Neural progenitor cell (in vitro differentiated cells): ENCODE data around the gene GSDME. TPM values are rescaled to one million over a fixed set of nuclear protein-coding genes. Genes with fewer than 3 reads are reported as not detected.

ENCODE experiments used
- DNase-seq: peaks from one replicate; pipeline ENCODE4 v3.0.0-alpha.2; 2016; ENCODE audit warnings: low spot score
- H2AFZ ChIP-seq: fragments of 200-600 bp; sonication (generic); replicated peaks from 2 replicates; pipeline ENCODE4 v1.6.1; 2016; ENCODE audit warnings: antibody characterized with exemption
- H3F3A ChIP-seq: fragments of 200-600 bp; sonication (generic); 2 replicates; pipeline ENCODE4 v1.6.1; 2016; ENCODE audit warnings: antibody characterized with exemption, low read depth
- H3K27ac ChIP-seq: fragments of 200-600 bp; sonication (generic); 2 replicates; pipeline ENCODE4 v1.5.1; 2016; ENCODE audit warnings: mild to moderate bottlenecking
- H3K27me3 ChIP-seq: fragments of 200-600 bp; sonication (generic); 2 replicates; pipeline ENCODE4 v1.6.1; 2016; ENCODE audit warnings: mild to moderate bottlenecking, moderate library complexity
- H3K36me3 ChIP-seq: fragments of 200-600 bp; sonication (generic); 2 replicates; pipeline ENCODE4 v1.5.1; 2016
- H3K4me1 ChIP-seq: fragments of 200-600 bp; sonication (generic); 2 replicates; pipeline ENCODE4 v1.6.1; 2016; ENCODE audit warnings: mixed run types
- H3K4me2 ChIP-seq: fragments of 200-600 bp; sonication (generic); 2 replicates; pipeline ENCODE4 v1.6.1; 2016
- H3K4me3 ChIP-seq: fragments of 200-600 bp; sonication (generic); 2 replicates; pipeline ENCODE4 v1.5.1; 2016
- H3K79me2 ChIP-seq: fragments of 200-600 bp; sonication (generic); 2 replicates; pipeline ENCODE4 v1.6.1; 2016; ENCODE audit warnings: low read depth
- H3K9ac ChIP-seq: fragments of 200-600 bp; sonication (generic); 2 replicates; pipeline ENCODE4 v1.6.1; 2016
- H3K9me3 ChIP-seq: fragments of 200-600 bp; sonication (generic); 2 replicates; pipeline ENCODE4 v1.5.1; 2016; ENCODE audit warnings: low read depth
- H4K20me1 ChIP-seq: fragments of 200-600 bp; sonication (generic); 2 replicates; pipeline ENCODE4 v1.6.1; 2016; ENCODE audit warnings: low read depth
- H3K27ac Mint-ChIP-seq: 3 replicates; pipeline ENCODE4 v1.8.0; 2021; ENCODE audit warnings: mixed read lengths
- H3K27me3 Mint-ChIP-seq: 2 replicates; pipeline ENCODE4 v1.8.0; 2022; ENCODE audit warnings: low read depth, mild to moderate bottlenecking, inconsistent platforms, moderate library complexity, mixed read lengths; ENCODE audit not compliant: insufficient read depth
- H3K36me3 Mint-ChIP-seq: 3 replicates; pipeline ENCODE4 v1.8.0; 2021; ENCODE audit warnings: mixed read lengths
- H3K4me1 Mint-ChIP-seq: 3 replicates; pipeline ENCODE4 v1.8.0; 2021; ENCODE audit warnings: mixed read lengths
- H3K4me3 Mint-ChIP-seq: 3 replicates; pipeline ENCODE4 v1.8.0; 2021; ENCODE audit warnings: mild to moderate bottlenecking, moderate library complexity, mixed read lengths
- H3K9me3 Mint-ChIP-seq: 3 replicates; pipeline ENCODE4 v1.8.0; 2020; ENCODE audit warnings: mixed read lengths
- CTCF ChIP-seq: fragments of 200-600 bp; sonication (generic); IDR thresholded peaks from 2 replicates; pipeline ENCODE4 v1.5.1; 2017; ENCODE audit warnings: antibody characterized with exemption, mild to moderate bottlenecking
- EZH2 ChIP-seq: fragments of 200-600 bp; sonication (generic); IDR thresholded peaks from 2 replicates; pipeline ENCODE4 v1.6.1; 2017; ENCODE audit warnings: antibody characterized with exemption, mild to moderate bottlenecking, moderate library complexity
- EZH2phosphoT487 ChIP-seq: fragments of 200-600 bp; sonication (generic); IDR thresholded peaks from 2 replicates; pipeline ENCODE4 v1.6.1; 2017; ENCODE audit warnings: antibody characterized with exemption
- total RNA-seq: library from RNA; depleted of rRNA; stranded (reverse); fragments of >200 nt; gene quantifications from 2 replicates; pipeline ENCODE4 v1.2.3, GENCODE V29; 2015; ENCODE audit warnings: low replicate concordance

The GSDME gene
- total RNA-seq, 1 donor from 2014 or later, result 15.5 TPM

- Histone ChIP-seq H3K79me2 (no peaks in the 10 kb centered on the region), H3K9ac (no peak overlapping the region), H3F3A (no peaks in the 10 kb centered on the region), H4K20me1 (no peaks in the 10 kb centered on the region), H3K9me3 (no peaks in the 10 kb centered on the region), H2AFZ (peak overlapping the region; percentile 93), H3K27ac (no peak overlapping the region), H3K4me3 (peak overlapping the region; percentile 73), H3K4me2 (peak overlapping the region; percentile 92), H3K27me3 (peaks cover 40% of the 10 kb centered on the region), H3K36me3 (no peaks in the 10 kb centered on the region), H3K4me1 (peaks cover 18% of the 10 kb centered on the region)
- H3K9me3 Mint-ChIP-seq, result no peaks in the 10 kb centered on the region
- H3K36me3 Mint-ChIP-seq, result no peaks in the 10 kb centered on the region
- H3K27ac Mint-ChIP-seq, result no peak overlapping the region
- peaks cover 7% of the 10 kb centered on the region for H3K27me3 Mint-ChIP-seq
- H3K4me1 Mint-ChIP-seq, result peaks cover 13% of the 10 kb centered on the region
- DNase-seq, result no peak
- no peak for TF ChIP-seq EZH2
- TF ChIP-seq EZH2phosphoT487, result peak; percentile 46
- H3K4me3 Mint-ChIP-seq, result peak overlapping the region; percentile 91
Measured at GRCh38 chr7:24756545-24757352, 515 bp downstream of the GSDME start.

GRCh38 chr7:24755541-24756407 lies 1.5 kb downstream of the GSDME start:
- no peaks in the 10 kb centered on the region for H3K36me3 Mint-ChIP-seq
- H3K27me3 ChIP-seq, result peaks cover 40% of the 10 kb centered on the region
- DNase-seq, result no peak
- peaks cover 7% of the 10 kb centered on the region for H3K27me3 Mint-ChIP-seq
- H3K9ac ChIP-seq, result no peak overlapping the region
- no peak overlapping the region for H3K27ac Mint-ChIP-seq
- H3K36me3 ChIP-seq, result no peaks in the 10 kb centered on the region
- no peaks in the 10 kb centered on the region for H3K79me2 ChIP-seq
- no peak overlapping the region for H3K27ac ChIP-seq
- TF ChIP-seq EZH2 (no peak), CTCF (no peak), EZH2phosphoT487 (no peak)
- H3K4me1 ChIP-seq, result peaks cover 18% of the 10 kb centered on the region
- H3K4me3 ChIP-seq, result no peak overlapping the region
- H2AFZ ChIP-seq, result peak overlapping the region; percentile 93
- peaks cover 13% of the 10 kb centered on the region for H3K4me1 Mint-ChIP-seq
- H3K4me2 ChIP-seq, result peak overlapping the region; percentile 92
- H3K4me3 Mint-ChIP-seq, result peak overlapping the region; percentile 91
- H3K9me3 Mint-ChIP-seq, result no peaks in the 10 kb centered on the region
- H3F3A ChIP-seq, result no peaks in the 10 kb centered on the region
- H3K9me3 ChIP-seq, result no peaks in the 10 kb centered on the region
- H4K20me1 ChIP-seq, result no peaks in the 10 kb centered on the region

GRCh38 chr7:24754906-24755506 lies 2.3 kb downstream of the GSDME start:
- Mint-ChIP-seq H3K36me3 (no peaks in the 10 kb centered on the region), H3K9me3 (no peaks in the 10 kb centered on the region), H3K27ac (no peak overlapping the region), H3K4me3 (peak overlapping the region; percentile 5), H3K4me1 (peaks cover 13% of the 10 kb centered on the region), H3K27me3 (peaks cover 7% of the 10 kb centered on the region)
- Histone ChIP-seq H3K4me2 (no peak overlapping the region), H3K27ac (no peak overlapping the region), H3K9ac (no peak overlapping the region), H3K4me1 (peaks cover 18% of the 10 kb centered on the region), H3K9me3 (no peaks in the 10 kb centered on the region), H3K79me2 (no peaks in the 10 kb centered on the region), H2AFZ (no peak overlapping the region), H3K27me3 (peaks cover 40% of the 10 kb centered on the region), H3K36me3 (no peaks in the 10 kb centered on the region), H4K20me1 (no peaks in the 10 kb centered on the region), H3K4me3 (no peak overlapping the region), H3F3A (no peaks in the 10 kb centered on the region)
- TF ChIP-seq CTCF (no peak), EZH2 (no peak), EZH2phosphoT487 (no peak)
- DNase-seq, result no peak
